NCI-H187 (cell line): ENCODE data around the gene AOAH.
"Not testable (repeated sequence)": the region's sequence is repeated elsewhere in the genome, so short reads cannot be mapped to it uniquely, and the experiment has no call there.

Experiments used
- DNase-seq, 2 experiments: peaks; one replicate each; lab custom pipeline; 2025; lab: John Stamatoyannopoulos, UW

AOAH gene

GRCh38 chr7:36506820-36507219 lies 217.5 kb downstream of the AOAH start:
- no peak for DNase-seq

- DNase-seq = no peak
Measured at GRCh38 chr7:36506130-36506798, 218.0 kb downstream of the AOAH start.

DNA sequence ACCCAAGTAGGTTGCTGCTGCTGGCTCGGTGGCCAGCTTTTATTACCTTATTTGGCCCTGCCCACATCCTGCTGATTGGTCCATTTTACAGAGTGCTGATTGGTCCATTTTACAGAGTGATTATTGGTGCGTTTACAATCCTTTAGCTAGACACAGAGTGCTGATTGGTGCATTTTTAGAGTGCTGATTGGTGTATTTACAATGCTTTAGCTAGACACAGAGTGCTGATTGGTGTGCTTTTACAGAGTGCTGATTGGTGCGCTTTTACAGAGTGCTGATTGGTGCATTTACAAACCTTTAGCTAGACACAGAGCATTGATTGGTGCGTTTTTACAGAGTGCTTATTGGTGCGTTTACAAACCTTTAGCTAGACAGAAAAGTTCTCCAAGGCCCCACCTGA lies 219.7 kb downstream of the AOAH start:
- DNase-seq = not testable (repeated sequence)

GRCh38 chr7:36504216-36504615 lies 220.1 kb downstream of the AOAH start:
- not testable (repeated sequence) for DNase-seq

DNA sequence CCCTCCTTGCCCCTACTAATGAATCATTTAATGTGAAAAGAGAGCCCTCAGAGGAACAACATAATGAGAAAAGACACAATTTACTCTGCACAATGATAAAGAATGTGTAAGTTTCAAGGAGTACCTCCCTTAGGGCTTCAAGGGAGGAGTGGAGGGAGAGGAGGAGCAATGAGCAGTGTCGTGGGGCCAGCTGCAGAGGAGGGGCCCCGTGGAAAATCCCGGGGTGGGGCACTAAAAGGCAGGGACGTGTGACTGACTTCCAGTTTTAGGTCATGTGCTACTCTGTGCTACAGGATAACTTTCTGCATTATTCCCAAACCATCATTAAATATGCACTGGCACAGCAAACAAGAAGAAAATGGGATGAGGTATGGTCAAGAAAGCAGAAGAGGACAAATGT lies 226.5 kb downstream of the AOAH start:
- DNase-seq = no peak

GRCh38 chr7:36497176-36497575 lies 227.1 kb downstream of the AOAH start:
- DNase-seq = not testable (repeated sequence)

DNA sequence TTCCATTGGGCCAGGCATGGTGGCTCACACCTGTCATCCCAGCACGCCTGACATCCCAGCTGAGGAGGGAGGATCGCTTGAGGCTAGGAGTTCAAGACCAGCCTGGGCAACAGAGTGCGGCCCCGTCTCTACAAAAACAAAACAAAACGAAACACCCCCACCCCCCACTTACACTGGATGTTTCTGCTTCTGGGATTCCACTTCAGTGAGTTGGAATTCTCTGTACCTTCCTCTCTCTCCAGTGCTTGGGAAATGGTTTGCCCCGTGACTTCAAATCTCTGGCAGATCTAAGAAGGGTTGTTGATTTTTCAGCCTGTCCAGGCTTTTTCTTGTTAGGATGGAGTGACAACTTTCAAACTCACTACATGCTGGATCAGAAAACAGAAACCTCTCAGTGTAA lies 227.7 kb downstream of the AOAH start:
- no peak for DNase-seq

- no peak for DNase-seq
Measured at GRCh38 chr7:36491317-36491716, 233.0 kb downstream of the AOAH start.

- no peak for DNase-seq
Measured at GRCh38 chr7:36490419-36490830, 233.9 kb downstream of the AOAH start.

GRCh38 chr7:36488672-36489071 lies 235.6 kb downstream of the AOAH start:
- not testable (repeated sequence) for DNase-seq

GRCh38 chr7:36487756-36488336 lies 236.4 kb downstream of the AOAH start:
- DNase-seq = peak in 1 of 2 experiments; percentile 42

DNA sequence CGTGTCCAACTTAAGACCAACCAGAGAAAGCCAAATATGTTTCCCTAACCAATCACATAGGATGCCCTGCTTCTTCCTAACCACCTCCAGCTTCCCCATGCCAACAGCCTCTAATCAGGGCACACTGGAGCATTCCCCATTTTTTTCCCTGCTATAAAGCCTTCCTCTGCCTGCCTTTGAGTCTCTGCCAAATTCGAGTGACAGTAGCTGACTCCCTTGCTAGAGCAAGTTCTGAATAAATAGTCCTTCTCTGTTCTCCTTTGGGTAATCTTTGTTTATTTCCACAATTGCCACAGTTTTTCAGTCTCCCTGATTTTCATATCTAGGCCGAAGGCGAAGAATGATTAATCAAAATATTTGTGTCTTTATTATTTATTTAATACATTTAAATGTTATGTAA lies 238.0 kb downstream of the AOAH start:
- no peak for DNase-seq

GRCh38 chr7:36484265-36484664 lies 240.0 kb downstream of the AOAH start:
- DNase-seq = no peak

GRCh38 chr7:36483853-36484252 lies 240.4 kb downstream of the AOAH start:
- DNase-seq = not testable (repeated sequence)

DNA sequence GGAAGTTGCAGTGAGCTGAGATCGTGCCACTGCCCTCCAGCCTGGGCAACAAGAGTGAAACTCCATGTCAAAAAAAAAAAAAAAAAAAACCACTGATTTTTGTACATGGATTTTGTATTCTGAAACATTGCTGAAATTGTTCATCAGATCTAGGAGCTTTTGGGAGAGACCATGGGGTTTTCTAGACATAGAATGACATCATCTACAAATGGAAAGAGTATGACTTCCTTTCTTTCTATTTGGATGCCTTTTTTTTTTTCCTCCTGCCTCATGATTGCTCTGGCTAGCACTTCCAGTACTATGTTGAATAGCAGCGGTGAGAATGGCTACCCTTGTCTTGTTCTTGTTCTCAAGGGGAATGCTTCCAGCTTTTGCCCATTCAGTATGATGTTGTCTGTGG lies 245.5 kb downstream of the AOAH start:
- DNase-seq = no peak

DNA sequence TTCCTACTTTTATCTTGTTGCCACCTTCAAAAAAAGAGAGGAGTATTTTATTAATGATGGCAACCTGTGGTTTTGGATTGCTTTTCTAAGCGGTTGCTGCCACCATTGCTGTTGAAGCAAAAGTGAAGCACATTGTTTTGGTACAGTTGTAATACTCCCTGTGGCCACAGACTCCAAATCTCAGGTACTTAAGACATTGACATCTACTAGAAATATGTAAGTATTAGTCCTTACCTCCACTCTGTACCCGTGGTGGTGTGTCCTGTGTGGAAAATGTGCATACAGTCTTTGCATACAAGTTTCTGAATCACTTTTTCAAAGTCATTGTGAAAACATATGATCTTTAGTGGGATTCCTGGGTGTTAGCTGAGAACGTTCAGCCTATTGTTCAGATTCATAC lies 248.9 kb downstream of the AOAH start:
- DNase-seq = no peak

DNA sequence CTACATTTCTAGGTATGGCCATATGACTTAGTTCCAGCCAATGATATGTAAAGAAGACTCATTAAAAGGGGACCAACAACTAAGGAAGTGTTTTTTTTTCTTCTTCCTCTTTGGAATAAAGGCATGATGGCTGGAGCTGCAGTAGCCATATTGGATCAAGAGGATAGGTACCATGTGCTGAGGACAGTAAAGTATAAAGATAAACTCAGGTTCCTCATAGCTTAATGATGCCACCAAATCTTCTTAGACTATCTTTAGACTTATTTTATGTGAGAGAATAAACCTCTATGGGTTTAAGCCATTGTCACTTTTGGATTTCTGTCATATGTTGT lies 249.3 kb downstream of the AOAH start:
- DNase-seq = no peak

DNA sequence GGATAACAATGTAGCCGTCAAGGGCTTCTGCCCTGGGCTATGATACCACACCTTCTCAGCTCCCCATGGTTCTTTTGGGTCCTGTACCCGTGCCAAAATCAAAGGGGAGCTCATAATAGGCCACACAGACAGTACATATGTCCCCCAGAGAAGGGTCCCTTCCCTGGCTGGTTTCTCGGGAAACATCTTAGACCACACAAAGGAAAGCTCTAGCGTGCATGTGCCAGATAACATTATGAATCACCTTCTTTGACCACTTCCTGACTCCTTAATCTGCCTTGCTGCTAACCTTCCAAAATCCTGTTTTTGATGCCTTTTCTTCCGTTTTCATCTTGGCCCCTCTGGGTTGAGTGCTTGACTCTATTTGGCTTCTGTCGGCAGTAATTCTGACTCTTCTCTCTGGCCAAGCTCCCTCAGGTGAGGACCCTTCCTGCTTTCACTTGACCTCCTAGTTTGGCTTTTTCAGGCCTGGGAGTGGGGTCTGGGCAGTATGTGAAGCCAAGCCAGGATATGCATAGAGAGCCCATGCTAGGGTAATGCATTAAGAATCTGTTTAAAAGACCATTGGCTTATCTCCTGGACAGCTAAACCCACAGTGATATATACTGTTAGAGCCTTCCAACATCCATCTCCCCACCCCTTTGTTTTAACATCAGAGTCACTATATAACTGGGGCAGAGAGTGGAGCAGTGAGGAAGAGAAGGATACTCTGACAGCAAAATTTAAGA lies 249.8 kb downstream of the AOAH start:
- DNase-seq = no peak

DNA sequence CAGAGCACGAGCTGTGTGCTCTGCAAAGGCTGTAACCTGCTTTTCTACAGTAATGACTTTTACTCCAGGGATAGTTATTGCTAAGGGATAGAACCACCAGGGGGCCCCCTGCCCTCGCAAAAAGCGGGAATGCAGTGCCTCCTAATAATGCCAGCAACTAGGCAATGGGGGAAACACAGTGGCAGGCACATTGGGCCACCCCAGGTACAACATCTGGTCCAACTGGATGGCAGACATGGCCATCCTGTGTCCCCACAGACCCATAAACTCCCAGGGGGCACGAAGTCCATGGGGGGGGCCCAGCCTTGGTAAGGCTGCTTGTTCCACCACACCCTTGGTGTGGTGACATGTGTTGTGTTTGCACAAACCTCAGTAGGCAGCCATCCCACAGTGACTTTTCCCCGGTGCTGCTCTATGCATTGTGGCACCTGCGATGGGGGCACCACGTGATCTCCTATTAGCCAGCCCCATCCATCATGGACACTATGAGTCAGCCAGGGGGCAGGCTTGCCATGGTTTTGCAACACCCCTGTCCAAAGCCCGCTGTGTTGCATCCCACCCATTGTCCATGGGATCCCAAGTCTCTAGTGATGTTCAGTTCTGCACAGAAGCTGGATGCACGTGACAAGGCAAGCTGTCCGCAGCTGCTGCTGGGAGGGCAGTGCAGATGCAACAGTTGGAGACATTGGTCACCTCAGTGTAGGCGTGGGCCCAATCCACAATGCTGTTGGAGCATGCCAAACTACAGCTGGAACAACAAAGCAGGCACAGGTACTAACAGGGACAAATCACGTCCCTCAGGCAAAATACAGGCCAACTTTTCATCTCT lies 250.6 kb downstream of the AOAH start:
- DNase-seq = peak; percentile 4 to 38

GRCh38 chr7:36472141-36472729 lies 252.1 kb downstream of the AOAH start:
- no peak for DNase-seq

DNA sequence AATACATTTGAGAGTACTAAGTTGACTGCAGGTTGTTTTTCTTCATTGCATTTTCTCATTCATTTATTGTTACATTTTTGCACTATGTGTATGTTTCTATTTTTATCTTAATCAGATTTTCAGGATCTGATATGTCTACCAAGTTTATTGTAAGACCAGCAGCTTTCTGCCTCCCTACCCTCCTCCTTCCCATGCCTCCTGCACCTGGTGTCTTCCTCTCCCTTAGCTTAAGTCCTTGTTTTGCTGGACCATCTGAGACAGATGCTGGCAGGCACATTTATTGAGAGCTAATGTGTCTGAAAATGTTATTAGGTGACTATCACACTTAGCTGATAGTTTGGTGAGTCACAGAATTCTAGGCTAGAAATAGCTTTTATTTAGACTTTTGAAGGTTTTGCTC lies 255.1 kb downstream of the AOAH start:
- DNase-seq = no peak
